Measurements from ENCODE around the gene METTL1.

Gene METTL1

DNA sequence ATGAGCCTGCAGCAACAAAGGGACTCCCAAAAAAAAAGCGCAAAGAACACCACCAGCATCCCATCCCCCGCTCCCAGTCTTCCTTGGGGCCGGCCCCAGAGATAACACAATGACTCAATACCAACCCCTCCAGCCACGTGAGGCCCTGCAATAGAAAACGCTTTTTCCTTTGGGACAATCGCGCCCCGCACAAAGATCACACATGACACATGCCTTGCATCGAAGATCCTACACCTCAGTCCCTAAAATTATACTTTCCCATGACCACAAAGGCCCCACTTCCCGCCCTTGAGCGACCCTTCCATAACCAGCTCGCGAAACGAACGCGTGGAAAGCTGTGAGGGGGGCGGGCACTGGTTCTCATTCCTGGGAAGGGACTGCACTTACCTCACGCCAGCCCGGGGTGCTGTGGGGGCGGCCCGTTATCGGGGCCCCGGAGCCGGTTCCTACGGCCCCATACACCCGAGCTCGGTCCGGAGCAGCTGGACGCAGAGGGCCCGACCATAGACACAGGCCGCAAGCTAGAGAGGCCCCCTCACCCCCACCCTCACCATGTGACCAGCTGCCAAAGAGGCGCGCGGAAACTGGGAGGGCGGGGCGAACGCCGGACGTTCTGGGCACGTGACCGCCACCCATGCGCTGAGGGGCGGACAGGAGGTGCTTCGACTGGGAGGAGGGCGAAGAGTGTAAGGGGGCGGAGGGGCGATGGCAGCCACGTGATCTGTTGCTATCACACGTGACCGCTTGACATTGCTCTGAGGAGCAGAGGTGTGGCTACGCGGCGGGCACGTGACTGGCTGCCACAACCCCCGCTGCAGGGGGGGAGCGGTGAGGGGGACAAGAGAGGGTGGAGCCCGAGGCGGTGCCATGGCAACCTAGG is 19.9 kb downstream of the METTL1 start, which contains the start of gene CDK4:
TSS of gene CDK4 (minus strand) at position 523 of the 880 bp plus-strand sequence. CDS start 593 bp downstream, outside the sequence.
- DNase-seq: peak; percentile 95 to 98 (median 97)

DNA sequence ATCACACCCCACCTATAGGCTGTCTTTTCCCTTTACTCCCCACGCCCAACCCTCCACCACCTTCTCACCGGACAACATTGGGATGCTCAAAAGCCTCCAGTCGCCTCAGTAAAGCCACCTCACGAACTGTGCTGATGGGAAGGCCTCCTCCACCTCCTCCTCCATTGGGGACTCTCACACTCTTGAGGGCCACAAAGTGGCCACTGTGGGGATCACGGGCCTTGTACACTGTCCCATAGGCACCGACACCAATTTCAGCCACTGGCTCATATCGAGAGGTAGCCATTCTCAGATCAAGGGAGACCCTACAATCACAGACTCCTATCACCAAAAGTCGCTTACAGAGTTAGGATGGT is 20.5 kb downstream of the METTL1 start:
- no peak for DNase-seq

DNA sequence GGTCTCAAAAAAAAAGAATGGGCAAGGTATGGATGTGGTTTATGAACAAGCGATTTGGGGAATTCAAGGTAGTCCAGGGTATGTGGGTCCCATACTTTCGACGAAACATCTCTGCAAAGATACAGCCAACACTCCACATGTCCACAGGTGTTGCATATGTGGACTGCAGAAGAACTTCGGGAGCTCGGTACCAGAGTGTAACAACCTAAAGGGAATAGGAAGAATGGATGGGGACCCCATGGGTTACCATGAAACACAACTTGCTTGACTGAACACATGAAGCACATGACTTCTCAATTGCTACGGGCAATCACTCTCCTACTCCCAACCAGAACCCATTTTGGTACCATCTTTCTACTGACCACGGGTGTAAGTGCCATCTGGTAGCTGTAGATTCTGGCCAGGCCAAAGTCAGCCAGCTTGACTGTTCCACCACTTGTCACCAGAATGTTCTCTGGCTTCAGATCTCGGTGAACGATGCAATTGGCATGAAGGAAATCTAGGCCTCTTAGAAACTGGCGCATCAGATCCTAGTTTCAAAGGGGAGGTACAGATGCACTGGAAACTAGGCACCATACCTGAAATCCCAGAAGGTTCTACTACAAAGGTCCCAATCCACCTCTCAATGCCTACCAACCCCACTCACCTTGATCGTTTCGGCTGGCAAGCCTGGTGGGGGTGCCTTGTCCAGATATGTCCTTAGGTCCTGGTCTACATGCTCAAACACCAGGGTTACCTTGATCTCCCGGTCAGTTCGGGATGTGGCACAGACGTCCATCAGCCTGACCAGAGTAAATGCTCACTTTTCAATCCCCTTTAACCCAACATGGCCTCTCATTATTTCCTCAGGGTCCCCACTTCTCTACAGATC is 21.1 kb downstream of the METTL1 start:
- DNase-seq: no peak

DNA sequence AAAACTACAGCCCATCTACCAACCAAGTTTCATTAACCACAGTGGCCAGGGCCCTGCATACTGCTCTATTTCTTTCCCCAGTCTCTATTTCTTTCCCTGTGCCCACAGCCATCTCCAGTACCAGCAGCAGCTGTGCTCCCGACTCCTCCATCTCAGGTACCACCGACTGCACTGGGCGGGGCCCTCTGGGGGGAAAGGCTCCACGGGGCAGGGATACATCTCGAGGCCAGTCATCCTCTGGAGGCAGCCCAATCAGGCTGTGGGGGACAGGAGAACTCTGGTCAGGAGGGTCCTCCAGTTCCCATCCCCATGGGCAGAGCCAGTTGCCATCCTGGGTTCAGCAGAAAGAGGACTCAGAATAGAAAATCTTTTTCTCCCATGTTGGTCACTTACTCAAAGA is 22.8 kb downstream of the METTL1 start:
- DNase-seq: no peak

DNA sequence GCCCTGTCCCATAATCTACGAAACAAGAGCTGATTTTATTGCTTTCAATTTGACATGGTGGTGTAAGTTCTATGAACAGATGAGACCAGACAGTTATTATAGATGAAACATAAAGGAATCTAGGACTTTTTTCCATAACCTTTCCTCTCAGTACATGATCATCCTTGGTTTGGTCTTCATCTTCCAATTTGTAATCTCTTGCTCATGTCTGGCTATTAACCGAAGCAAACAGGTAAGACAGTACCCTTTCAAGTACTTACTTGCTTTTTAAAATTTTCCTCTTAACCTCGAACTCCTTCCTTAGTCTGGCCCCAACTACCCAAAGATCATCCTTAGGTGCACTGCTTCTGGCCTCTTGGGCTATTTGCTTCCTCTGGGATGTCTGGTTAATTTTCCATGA is 25.9 kb downstream of the METTL1 start:
- no peak for DNase-seq

DNA sequence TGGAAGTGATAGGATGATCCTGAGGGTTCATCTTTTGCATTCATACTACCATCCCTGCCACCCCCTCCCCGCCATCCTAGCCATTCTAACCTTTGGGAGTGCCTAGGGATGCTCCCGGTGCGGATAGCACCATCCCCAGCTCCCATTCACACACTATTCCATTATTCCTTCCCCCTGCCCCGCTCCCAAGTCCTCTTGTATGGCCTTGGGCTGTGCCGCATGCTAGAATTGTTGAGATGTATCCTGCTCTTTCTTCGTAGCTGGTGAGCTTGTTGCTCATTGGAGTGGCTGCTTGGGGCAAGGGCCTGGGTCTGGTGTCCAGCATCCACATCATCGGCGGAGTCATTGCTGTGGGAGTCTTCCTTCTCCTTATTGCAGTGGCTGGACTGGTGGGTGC is 26.4 kb downstream of the METTL1 start:
- DNase-seq: no peak

DNA sequence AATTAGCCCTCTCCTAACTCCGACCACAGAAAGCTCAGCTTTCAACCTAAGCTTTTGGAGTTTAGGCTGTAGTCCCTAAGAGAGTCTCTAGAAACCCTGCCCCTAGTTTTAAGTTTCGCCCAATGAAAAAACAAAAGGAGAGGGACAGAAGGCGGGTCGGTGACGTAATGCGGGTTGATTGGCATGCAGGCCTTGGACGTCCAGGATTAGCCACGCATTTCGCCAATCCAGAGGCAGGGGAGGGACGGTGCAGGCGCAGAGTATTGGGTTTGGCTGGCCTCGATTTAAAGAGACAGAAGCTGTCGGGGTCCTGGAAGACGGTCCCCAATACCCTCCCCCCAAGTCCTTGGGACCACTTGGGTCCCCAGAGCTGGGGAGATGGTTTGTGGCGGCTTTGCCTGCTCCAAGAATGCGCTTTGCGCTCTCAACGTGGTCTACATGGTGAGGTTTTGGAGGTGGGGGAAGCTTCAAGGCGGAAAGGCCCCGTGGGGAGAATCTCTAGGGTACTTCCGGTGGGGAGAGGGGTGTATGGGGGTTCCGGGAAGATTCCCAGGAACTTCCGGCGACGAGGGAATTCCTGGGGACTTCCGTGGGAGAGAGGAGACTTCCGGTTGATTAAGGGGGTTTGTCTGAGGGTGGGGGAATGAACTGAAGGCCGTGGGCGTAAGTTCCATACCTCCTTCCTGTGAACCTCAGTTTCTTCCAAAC is 27.0 kb downstream of the METTL1 start, which contains the start of gene TSPAN31:
TSS of gene TSPAN31 (plus strand) at position 263 of the 708 bp plus-strand sequence. CDS start at position 379, 116 bp downstream.
- DNase-seq: peak; percentile 75 to 88 (median 84)

DNA sequence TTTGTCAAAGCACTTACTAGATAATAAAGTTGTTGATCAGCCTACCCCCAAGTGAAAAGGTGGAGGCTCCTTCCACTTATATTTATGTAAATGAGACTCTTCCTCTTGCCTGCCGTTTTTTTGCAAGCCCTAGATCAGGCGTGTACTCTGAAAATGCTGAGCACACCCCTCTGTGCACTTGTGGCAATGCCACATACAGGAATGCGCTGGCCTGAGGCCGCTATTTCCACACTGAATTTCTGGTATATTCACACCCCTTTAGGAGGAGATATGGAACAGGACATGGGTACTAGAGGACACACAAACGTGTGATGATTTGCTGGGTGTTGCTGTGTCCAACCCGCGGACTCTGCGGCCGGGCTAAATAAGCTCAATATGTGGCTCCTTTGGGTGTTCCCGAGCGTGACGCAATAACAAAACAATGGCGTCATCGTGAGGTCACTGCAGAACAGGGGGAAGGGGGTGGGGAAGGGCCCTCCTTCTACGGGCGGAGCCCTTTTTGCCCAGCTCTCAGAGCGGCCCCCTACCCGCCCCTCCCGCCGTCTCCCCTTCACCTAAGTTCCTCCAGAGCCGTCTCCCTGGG is 27.6 kb downstream of the METTL1 start:
- DNase-seq: peak in 2 of 4 experiments; percentile 29 to 44

DNA sequence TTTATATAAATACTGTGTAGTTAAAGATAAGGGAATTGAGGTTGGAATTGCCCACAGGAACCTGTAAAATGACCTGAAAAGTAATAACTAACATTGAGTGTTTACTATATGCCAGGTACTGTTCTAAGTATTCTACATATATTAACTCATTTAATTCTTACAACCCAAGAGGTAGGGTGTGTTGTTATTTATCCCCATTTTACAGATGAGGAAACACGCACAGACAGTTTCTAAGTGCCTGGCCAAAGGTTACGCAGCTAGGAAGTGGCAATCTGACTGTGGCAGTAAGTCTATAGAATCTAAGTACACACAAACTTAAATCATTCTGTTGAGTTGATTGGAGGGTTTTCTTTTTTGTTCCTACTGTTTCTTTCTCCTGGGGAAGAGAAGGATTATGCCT is 28.1 kb downstream of the METTL1 start:
- no peak for DNase-seq

DNA sequence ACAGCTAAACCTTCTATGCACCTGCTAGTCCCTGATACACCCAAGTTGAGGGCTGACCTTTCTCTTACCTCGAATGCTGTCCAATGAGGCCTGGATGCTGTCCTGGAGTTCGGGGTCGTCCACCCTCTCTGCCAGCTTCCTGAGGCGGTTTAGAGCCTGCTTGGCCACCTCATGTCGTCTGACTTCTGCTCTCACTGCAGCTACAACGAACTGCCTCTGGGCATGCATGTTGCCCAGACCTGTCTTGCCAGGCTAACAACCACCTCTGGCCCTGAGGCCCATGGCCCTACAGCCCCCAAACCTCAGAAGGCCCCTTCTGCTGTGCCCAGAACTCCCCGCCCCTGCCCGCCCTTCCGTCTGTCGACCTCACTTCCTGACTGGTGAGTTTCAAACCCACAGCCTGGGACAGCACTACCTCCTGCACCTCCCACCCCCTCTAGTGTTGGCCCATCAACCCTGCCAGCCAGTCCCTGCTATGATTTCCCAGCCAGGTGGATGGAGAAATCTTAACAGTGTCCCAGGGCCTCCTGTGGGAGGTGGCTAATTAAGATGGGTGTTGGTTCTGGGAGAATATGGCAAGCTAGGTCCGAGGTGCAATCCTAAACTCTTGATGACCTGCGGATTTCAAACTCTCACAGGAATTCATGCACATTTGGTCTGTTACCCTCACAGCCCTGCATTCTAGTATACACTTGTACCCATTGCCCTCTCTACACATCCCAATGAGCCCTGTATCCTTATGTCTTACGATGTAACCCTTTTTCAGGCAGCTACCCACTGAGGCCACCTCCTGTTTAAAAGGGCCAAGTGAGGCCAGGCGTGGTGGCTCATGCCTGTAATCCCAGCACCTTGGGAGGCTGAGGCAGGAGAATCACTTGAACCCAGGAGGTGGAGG is 29.8 kb downstream of the METTL1 start:
- DNase-seq: peak; percentile 30 to 65 (median 54)

DNA sequence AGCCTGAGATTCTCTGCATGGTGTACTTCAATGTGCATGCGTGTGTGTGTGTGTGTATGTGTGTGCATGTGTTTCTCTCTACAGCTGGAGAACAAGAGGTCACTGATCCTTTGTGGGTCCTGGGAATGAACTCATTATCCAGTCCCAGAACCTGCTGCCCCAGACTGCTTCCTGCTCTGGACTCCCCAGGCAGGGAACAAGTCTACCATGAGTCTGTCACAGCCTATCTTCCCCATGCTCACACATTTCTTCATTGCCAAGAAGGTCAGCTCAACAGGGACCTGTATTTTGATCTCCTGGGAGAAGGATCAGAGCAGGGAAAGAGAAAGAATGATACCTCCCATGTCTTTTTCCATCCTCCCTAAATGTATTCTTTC is 30.5 kb downstream of the METTL1 start:
- DNase-seq: no peak

DNA sequence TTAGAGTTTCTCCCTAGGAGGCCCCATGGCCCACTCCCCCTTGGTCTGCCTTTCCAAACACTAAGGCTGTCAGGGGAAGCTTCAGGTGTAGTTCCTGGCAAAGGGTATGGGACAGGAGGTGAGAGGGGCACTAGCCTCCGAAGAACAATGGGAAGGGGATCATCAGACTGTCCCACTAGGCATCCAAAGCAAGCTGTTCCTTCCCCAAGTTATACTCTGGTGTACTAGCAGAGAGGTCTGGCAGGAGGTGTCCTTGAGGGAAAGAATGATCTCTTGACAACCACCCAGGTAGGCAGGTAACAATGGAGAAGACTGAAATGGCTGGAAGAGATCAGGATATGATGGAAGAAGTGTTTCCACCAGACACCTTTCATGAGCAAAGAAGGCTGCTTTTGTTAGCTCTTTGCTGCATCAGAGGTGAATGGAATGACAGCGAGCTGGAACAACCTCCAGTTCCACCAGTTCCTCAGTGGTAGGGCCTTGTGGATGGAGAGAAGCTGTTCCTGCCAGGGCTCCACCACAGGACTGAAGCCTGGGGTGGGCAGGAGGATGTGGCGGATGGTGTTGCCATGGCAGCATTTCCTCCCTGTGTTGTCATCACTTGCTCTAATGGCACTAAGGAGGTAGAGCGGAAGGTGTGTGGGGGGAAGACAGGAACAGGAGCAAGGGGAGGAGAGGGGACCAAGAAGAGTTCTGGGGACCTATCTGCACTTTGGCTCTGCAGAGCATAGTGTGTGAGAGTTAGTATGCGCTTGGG is 31.1 kb downstream of the METTL1 start:
- DNase-seq: peak; percentile 17 to 77 (median 49)

DNA sequence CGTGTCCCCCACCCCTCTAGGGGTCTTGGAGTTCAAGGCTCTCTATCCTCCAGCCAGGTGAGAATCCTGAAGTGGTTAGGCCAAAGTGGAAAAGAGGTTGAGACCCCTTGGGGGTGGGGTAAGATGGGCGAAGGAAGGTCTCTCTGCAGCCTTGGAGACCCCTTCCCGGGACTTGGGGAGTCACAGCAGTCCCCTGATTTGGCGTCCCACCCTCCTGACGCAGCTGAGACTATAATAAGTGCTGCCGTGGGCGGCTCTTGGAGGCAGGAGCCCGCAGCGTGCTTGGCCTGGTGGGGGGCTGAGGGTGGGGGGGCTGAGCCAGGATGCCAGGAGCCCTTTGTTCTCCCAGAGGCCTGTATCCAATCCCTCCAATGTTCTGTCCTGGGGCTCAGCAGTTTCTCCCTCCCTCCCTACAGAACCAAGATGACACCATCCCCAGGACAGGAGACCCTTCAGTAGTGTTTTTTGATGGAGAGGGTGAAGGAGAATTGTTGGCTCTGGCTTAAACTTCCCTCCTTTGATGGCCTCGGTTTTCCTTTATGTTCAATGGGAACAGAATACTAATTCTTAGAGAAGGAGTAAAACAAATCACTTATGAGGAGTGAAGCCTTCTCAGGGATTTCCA is 31.9 kb downstream of the METTL1 start:
- DNase-seq: no peak

DNA sequence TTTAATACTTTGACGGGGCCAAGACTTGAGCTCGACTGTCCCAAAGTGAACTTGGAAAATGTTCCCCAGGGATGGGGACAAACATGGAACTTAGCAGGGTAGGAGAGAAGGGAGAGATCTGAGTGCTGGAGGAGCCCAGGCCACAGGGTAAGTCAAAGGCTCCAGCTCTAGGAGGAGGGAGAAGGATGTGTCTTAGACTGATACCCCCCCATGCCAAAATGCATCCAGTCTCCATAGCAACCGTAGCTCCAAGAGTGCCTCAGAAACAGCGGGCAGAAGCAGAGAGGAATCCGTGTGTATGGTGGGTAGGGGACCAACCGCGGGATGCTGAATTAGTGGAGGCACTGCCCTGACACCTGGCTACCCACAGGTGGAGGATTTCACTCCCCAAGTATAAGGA is 32.5 kb downstream of the METTL1 start:
- no peak for DNase-seq

DNA sequence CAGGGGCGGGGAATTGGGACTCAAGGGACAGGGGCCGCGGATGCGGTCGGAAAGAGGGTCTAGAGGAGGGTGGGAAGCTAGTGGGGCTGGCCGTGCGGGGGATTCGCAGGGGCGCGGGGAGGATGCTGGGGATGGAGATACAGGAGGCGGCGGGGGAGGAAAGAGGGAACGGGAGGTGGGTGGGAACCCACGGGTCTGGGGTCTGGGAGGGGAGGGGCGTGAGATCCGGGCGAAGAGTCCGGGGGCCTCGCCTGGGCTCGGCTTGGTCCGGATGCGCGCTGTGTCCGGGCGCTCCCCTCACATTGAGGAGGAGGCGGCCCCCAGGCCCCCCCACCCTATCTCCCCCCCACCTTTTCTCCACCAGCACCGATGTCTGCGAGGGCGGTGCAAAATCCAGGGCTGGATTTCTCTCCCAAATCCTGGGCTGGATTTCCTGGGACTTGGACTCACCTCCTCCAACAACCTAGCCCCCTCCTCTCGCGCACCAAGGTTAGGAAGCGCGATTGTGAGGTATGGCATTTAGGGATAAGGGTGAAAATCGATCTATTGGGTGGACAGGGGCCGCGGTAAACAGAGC is 33.2 kb downstream of the METTL1 start, which contains the start of gene AGAP2:
TSS of gene AGAP2 (minus strand) at position 82 of the 577 bp plus-strand sequence. CDS start 496 bp downstream, outside the sequence.
- DNase-seq: no peak

DNA sequence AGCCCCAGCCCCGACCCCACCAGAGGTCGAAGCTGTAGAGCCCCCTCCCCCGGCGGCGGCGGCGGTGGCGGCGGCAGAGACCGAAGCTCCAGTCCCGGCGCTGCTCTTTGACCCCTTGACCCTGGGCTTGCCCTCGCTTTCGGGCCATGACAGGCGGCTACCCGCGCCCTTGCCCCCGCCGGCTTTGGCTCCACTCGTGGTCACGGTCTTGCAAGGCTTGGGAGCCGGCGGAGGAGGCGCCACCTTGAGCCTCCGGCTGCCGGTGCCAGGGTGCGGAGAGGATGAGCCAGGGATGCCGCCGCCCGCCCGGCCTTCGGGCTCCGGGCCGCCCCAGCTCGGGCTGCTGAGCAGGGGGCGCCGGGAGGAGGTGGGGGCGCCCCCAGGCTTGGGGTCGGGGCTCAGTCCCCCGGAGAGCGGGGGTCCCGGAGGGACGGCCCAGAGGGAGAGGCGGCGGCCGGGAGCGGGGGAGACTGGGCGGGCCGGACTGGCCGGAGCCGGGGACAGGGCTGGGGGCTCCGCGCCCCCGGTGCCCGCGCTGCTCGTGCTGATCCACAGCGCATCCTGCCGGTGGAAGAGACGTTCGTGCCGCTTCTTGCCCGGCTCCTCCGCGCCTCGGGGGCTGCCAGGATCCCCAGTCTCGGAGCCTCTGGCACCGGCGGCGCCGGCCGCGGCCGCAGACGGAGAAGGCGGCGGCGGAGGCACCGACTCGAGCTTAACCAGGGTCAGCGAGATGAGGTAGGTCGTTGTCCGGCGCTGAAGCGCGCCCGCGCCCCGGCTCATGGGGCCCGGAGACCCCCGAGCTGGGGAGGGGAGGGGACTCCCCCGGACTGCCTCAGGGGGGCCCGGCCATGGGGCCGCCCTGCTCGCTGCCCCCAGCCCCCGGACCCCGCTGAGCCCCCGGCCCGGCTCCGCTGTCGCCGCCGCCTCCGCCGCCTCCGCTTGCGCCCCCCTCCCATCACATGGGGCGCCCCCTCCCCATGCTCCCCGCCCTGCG is 34.1 kb downstream of the METTL1 start:
- DNase-seq: no peak

DNA sequence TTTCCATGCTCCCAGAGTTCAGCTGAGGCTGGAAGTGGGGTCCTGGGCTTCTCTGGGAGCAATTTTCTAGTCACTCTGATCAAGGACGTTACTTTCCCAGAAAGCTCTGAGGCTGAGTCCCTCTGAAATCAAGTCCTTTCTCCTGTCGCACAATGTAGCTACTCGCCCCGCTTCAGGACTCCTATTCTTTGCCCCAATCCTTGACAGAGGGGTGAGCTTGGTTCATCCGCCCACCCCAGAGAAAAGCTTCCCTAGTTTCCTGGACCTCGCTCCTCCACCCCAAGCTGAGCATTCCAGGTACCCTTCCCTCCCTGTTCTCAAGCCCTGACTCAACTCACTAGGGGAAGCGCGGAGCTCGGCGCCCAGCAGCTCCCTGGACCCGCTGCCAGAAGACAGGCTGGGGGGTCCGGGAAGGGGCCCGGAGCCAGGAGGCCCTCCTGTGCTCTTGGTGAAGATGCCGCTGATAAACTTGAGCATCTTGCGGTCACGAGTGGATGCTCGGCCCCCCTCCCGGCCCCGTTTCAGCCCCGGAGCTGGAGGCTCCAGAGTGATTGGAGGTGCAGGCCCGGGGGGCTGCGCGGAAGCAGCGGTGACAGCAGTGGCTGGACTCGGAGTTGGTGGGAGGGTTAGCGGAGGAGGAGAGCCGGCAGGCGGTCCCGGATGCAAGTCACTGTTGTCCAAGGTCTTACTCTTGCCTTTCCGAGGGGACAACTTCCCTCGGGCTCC is 35.0 kb downstream of the METTL1 start:
- DNase-seq: no peak
